AML-193 (cell line): Measurements from ENCODE around the gene SKIC8.
"Not testable (repeated sequence)": the region's sequence is repeated elsewhere in the genome, so short reads cannot be mapped to it uniquely, and the experiment has no call there.

Source experiments
- DNase-seq, 2 experiments: peaks; one replicate each; lab custom pipeline; 2025; lab: John Stamatoyannopoulos, UW

SKIC8 gene

GRCh38 chr15:78255421-78256043 is 43.9 kb downstream of the SKIC8 start:
- DNase-seq = no peak

GRCh38 chr15:78251136-78251535 is 48.3 kb downstream of the SKIC8 start:
- DNase-seq = no peak

GRCh38 chr15:78249131-78249530 is 50.3 kb downstream of the SKIC8 start:
- DNase-seq = no peak

- DNase-seq = no peak
These were observed 51.5 kb downstream of the SKIC8 start for GRCh38 chr15:78247911-78248310.

- DNase-seq = not testable (repeated sequence)
These were observed 53.3 kb downstream of the SKIC8 start for GRCh38 chr15:78245976-78246620.

- not testable (repeated sequence) for DNase-seq
These were observed 54.0 kb downstream of the SKIC8 start for GRCh38 chr15:78245392-78245791.

- DNase-seq = no peak
These were observed 54.5 kb downstream of the SKIC8 start for GRCh38 chr15:78244893-78245292.

GRCh38 chr15:78244101-78244500 is 55.3 kb downstream of the SKIC8 start:
- DNase-seq = no peak

GRCh38 chr15:78243491-78243941 is 55.9 kb downstream of the SKIC8 start:
- DNase-seq = no peak

GRCh38 chr15:78243058-78243457 is 56.4 kb downstream of the SKIC8 start:
- no peak for DNase-seq

GRCh38 chr15:78242128-78242527 is 57.3 kb downstream of the SKIC8 start:
- DNase-seq = peak; percentile 11 to 28

- DNase-seq = peak; percentile 47 to 53
These were observed 58.4 kb downstream of the SKIC8 start for GRCh38 chr15:78241017-78241416.

- DNase-seq = no peak
These were observed 59.6 kb downstream of the SKIC8 start for GRCh38 chr15:78239811-78240210.

- DNase-seq = no peak
These were observed 62.3 kb downstream of the SKIC8 start for GRCh38 chr15:78237146-78237545.

- no peak for DNase-seq
These were observed 62.9 kb downstream of the SKIC8 start for GRCh38 chr15:78236491-78236890.

- no peak for DNase-seq
These were observed 64.8 kb downstream of the SKIC8 start, which contains the start of gene ACSBG1 for GRCh38 chr15:78234515-78235040. Gene ACSBG1 (minus strand): TSS chr15:78234565. CDS start chr15:78234501, 64 bp downstream.

GRCh38 chr15:78233496-78233895 is 65.9 kb downstream of the SKIC8 start:
- DNase-seq = no peak
